Small intestine (tissue), 7 donors: ENCODE measurements around the gene ENG. TPM values are rescaled to one million over a fixed set of nuclear protein-coding genes. Genes with fewer than 3 reads are reported as not detected.

Experiments used
- DNase-seq, 2 donors: peaks; one replicate each; pipeline versions ENCODE4 v3.0.0 to v3.0.0-alpha.2; 2013
- FAIRE-seq: peaks from 2 replicates; lab custom pipeline; 2012; peaks lifted over from hg19 to GRCh38; lab: Jason Lieb, UNC
- H3K27ac ChIP-seq, 3 donors: one replicate each; pipeline ENCODE4 v1.5.1; 2013; ENCODE audit warnings: low read length in 2 of 3, mild to moderate bottlenecking in 2 of 3, control low read depth in 1 of 3, inconsistent platforms in 1 of 3, low read depth in 1 of 3, moderate library complexity in 1 of 3
- H3K27me3 ChIP-seq, 3 donors: one replicate each; pipeline ENCODE4 v1.6.1; 2013; ENCODE audit warnings: low read length in 3 of 3, inconsistent platforms in 1 of 3; ENCODE audit not compliant: control insufficient read depth in 3 of 3, insufficient read depth in 3 of 3
- H3K36me3 ChIP-seq, 3 donors: one replicate each; pipeline ENCODE4 v1.6.1; 2013; ENCODE audit warnings: low read length in 3 of 3, inconsistent platforms in 1 of 3, low read depth in 1 of 3, mild to moderate bottlenecking in 1 of 3, moderate library complexity in 1 of 3; ENCODE audit not compliant: control insufficient read depth in 3 of 3, insufficient read depth in 2 of 3
- H3K4me1 ChIP-seq, 3 donors: one replicate each; pipeline ENCODE4 v1.6.1; 2013; ENCODE audit warnings: low read length in 2 of 3, inconsistent platforms in 1 of 3, low read depth in 1 of 3, mild to moderate bottlenecking in 1 of 3, moderate library complexity in 1 of 3; ENCODE audit not compliant: control insufficient read depth in 3 of 3, insufficient read depth in 2 of 3
- H3K4me3 ChIP-seq, 3 donors: one replicate each; pipeline ENCODE4 v1.5.1; 2013; ENCODE audit warnings: low read length in 3 of 3, control low read depth in 1 of 3, inconsistent platforms in 1 of 3, low read depth in 1 of 3, mild to moderate bottlenecking in 1 of 3, moderate library complexity in 1 of 3
- H3K9me3 ChIP-seq, 2 donors: one replicate each; pipeline ENCODE4 v1.6.1; 2013; ENCODE audit warnings: low read depth in 1 of 2, low read length in 1 of 2; ENCODE audit not compliant: control insufficient read depth in 2 of 2, insufficient read depth in 1 of 2
- WGBS, 3 donors: extraction: QIAGEN DNeasy Blood & Tissue Kit; methylation state at CpG; one replicate each; pipeline ENCODE4 v1.1.7; 2013; 5-methylcytosine and 5-hydroxymethylcytosine counted together
- polyA plus RNA-seq, 4 donors: library from polyadenylated mRNA; stranded (reverse) in 3 of 4; unstranded in 1 of 4; fragments of 200-250 nt in 3 of 4; fragments of 120-200 nt in 1 of 4; gene quantifications; one replicate each; pipeline versions ENCODE4 v1.2.1 to v1.2.3, GENCODE V29; 2013
- donor health status: healthy with polysubstance abuse.
- donor health status: control.
- donor health status: control.
- donor health status: Bipolar disorder and iron deficiency.
- donor health status: healthy.

ENG gene
- polyA plus RNA-seq, 4 donors, result 3.1 to 84.0 (median 11.8) TPM

- Histone ChIP-seq H3K36me3 (peaks cover 0 to 17% (median 0%) of the 10 kb centered on the region in 3 donors), H3K4me1 (peaks cover 0 to 12% (median 5%) of the 10 kb centered on the region in 3 donors), H3K4me3 (no peak overlapping the region), H3K27me3 (no peaks in the 10 kb centered on the region), H3K27ac (no peak overlapping the region), H3K9me3 (no peaks in the 10 kb centered on the region)
- DNase-seq (no peak), FAIRE-seq (no peak)
- 69 to 73% (median 72%) methylated on average over 19 of the region's 19 CpGs for WGBS, 3 donors
Measured at GRCh38 chr9:127865645-127866464, 11.4 kb upstream of the ENG start.

GRCh38 chr9:127863191-127863621, 8.7 kb upstream of the ENG start:
- DNase-seq, result no peak
- Histone ChIP-seq H3K27me3 (no peaks in the 10 kb centered on the region), H3K27ac (peak overlapping the region in 1 of 3 donors; percentile 94), H3K36me3 (peaks cover 0 to 7% (median 0%) of the 10 kb centered on the region in 3 donors), H3K9me3 (no peaks in the 10 kb centered on the region), H3K4me3 (no peak overlapping the region), H3K4me1 (peaks cover 0 to 18% (median 5%) of the 10 kb centered on the region in 3 donors)
- WGBS, 3 donors, result 81 to 86% (median 82%) methylated on average over 13 of the region's 13 CpGs
- FAIRE-seq, result no peak

GRCh38 chr9:127862075-127863011, 7.9 kb upstream of the ENG start:
- FAIRE-seq (no peak), DNase-seq (peak; percentile 42 to 53)
- H3K27me3 ChIP-seq, result no peaks in the 10 kb centered on the region
- peaks cover 0 to 2% (median 0%) of the 10 kb centered on the region in 3 donors for H3K36me3 ChIP-seq
- peak overlapping the region; percentile 42 to 94 (median 75) for H3K27ac ChIP-seq
- peaks cover 0 to 18% (median 5%) of the 10 kb centered on the region in 3 donors for H3K4me1 ChIP-seq
- 38 to 65% (median 45%) methylated on average over 26 to 29 of the region's 29 CpGs for WGBS, 3 donors
- no peaks in the 10 kb centered on the region for H3K9me3 ChIP-seq
- no peak overlapping the region for H3K4me3 ChIP-seq

GRCh38 chr9:127860779-127861178, 6.3 kb upstream of the ENG start:
- H3K4me1 ChIP-seq, result peaks cover 0 to 18% (median 5%) of the 10 kb centered on the region in 3 donors
- no peaks in the 10 kb centered on the region for H3K9me3 ChIP-seq
- no peak overlapping the region for H3K4me3 ChIP-seq
- H3K27ac ChIP-seq, result no peak overlapping the region
- DNase-seq (no peak), FAIRE-seq (no peak)
- no peaks in the 10 kb centered on the region for H3K36me3 ChIP-seq
- no peaks in the 10 kb centered on the region for H3K27me3 ChIP-seq
- 91 to 95% (median 93%) methylated on average over 11 of the region's 11 CpGs for WGBS, 3 donors

- H3K27ac ChIP-seq, result no peak overlapping the region
- no peak overlapping the region for H3K4me3 ChIP-seq
- DNase-seq (no peak), FAIRE-seq (no peak)
- no peaks in the 10 kb centered on the region for H3K27me3 ChIP-seq
- no peaks in the 10 kb centered on the region for H3K9me3 ChIP-seq
- WGBS, 3 donors, result 75 to 90% (median 84%) methylated on average over 8 of the region's 8 CpGs
- H3K36me3 ChIP-seq, result no peaks in the 10 kb centered on the region
- H3K4me1 ChIP-seq, result peaks cover 0 to 18% (median 5%) of the 10 kb centered on the region in 3 donors
Measured at GRCh38 chr9:127860260-127860659, 5.8 kb upstream of the ENG start.

GRCh38 chr9:127858041-127858512, 3.6 kb upstream of the ENG start:
- no peaks in the 10 kb centered on the region for H3K36me3 ChIP-seq
- H3K27me3 ChIP-seq, result peaks cover 0 to 2% (median 0%) of the 10 kb centered on the region in 3 donors
- no peaks in the 10 kb centered on the region for H3K9me3 ChIP-seq
- peak; percentile 21 to 28 for DNase-seq
- peak overlapping the region in 1 of 3 donors; percentile 59 for H3K27ac ChIP-seq
- WGBS, 3 donors, result 10 to 35% (median 17%) methylated on average over 12 of the region's 12 CpGs
- FAIRE-seq, result no peak
- peaks cover 0 to 20% (median 5%) of the 10 kb centered on the region in 3 donors for H3K4me1 ChIP-seq
- H3K4me3 ChIP-seq, result no peak overlapping the region

GRCh38 chr9:127857278-127857677, 2.8 kb upstream of the ENG start:
- Histone ChIP-seq H3K4me1 (peaks cover 0 to 17% (median 5%) of the 10 kb centered on the region in 3 donors), H3K27ac (peak overlapping the region in 1 of 3 donors; percentile 63), H3K4me3 (no peak overlapping the region), H3K9me3 (no peaks in the 10 kb centered on the region), H3K36me3 (no peaks in the 10 kb centered on the region), H3K27me3 (peaks cover 0 to 2% (median 0%) of the 10 kb centered on the region in 3 donors)
- FAIRE-seq (no peak), DNase-seq (no peak)
- 48 to 67% (median 54%) methylated on average over 4 of the region's 4 CpGs for WGBS, 3 donors

- Histone ChIP-seq H3K27ac (peak overlapping the region in 1 of 3 donors; percentile 65), H3K27me3 (peaks cover 0 to 2% (median 0%) of the 10 kb centered on the region in 3 donors), H3K9me3 (no peaks in the 10 kb centered on the region), H3K4me3 (no peak overlapping the region), H3K4me1 (peaks cover 0 to 12% (median under 1%) of the 10 kb centered on the region in 3 donors), H3K36me3 (no peaks in the 10 kb centered on the region)
- DNase-seq (no peak), FAIRE-seq (no peak)
- 74 to 81% (median 77%) methylated on average over 7 to 8 of the region's 8 CpGs for WGBS, 3 donors
Measured at GRCh38 chr9:127856729-127857116, 2.3 kb upstream of the ENG start.
